ENCODE results near the gene PLBD2.

The PLBD2 gene

DNA sequence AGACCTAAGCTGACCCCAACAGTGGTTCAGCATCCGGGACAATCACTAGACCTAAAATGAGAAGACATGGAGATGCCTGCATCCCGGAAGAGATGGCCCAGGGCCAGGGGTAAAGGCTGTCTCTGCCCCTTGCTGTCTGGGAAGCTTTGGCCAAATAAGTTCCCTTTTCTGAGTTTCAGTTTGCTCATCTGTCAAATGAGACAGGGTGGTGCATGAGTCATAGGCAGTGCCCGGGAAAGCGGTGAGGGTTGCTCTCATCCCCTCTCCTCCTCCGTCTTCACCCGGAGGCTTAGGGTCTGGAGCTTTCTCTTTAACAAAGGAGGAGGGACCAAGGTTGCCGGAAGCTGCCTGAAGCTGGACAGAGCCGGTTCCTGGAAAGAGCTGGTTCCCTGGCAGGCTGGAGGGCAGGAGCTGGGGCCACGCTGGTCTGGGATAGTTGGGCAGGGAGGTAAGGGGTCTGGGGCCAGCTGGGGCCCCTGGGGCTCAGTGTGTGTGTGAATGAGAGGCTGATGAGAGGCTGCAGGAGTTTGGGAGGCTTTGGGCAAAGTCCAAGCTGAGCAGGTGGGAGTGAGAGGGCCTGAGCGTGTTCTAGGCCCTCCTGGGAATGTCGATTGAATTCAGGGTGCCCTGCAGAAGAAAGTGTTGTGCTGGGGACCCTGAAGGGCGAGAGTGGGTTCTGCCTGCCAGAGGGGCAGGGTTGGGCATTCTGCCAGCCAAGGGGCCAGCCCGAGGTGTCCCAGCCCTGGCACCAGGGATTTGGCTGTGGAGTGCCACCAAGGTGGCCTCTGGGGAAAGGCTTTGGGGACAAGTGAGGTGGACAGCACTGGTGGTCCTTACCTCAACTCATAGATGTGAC is 63.9 kb downstream of the PLBD2 start, which contains the start of gene SDSL:
Gene SDSL (plus strand): TSS at position 351 of the 856 bp plus-strand sequence. CDS start 5,603 bp downstream, outside the sequence.
- DNase-seq: no peak

DNA sequence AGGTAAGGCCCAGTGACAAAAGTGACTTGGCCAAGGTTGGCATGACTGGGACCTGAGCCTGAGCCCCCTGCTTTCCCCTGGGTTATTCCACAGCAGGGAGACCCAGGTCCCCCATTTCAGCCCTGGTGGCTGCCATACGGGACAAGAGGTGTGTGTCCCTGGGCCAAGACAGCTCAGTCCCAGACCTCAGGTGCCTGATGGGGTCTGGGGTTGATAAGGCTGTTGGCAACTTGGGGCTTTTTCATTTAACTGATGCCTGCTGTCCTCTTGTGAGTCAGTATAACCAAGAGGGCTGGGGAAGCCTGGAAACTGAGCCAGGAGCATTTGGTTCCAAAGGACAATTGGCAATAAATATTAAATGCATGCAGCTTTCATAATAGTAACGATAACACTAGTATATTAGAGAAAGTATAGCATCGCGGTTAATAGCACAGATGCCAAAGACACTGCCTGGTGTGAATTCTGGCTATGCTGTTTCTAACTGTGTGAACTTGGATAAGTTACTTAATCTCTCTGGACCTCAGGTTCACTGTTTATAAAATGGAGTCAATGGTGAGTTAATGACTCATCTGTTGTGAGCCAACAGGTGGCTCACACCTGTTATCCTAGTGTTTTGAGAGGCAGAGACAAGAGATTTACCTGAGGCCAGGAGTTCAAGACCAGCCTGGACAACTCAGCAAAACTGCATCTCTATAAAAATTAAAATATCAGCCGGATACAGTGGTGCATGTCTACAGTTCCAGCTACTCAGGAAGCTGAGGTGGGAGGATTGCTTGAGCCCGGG is 64.7 kb downstream of the PLBD2 start:
- no peak for DNase-seq

DNA sequence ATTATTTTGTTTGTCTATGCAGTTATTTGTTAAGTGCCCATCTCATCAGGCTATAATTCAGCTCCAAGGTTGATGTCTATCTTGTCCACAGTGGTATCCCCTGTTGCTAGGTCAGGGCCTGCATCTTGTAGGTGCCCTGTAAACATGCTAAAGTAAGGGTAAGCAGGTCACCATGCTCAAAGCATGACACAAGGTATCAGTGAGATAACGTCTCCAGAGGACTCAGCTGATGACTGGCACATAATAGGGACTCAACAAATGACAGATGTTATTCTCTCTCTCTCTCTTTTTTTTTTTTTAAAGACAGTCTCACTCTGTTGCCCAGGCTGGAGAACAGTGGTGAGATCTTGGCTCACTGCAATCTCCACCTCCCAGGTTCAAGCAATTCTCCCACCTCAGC is 66.1 kb downstream of the PLBD2 start:
- no peak for DNase-seq

DNA sequence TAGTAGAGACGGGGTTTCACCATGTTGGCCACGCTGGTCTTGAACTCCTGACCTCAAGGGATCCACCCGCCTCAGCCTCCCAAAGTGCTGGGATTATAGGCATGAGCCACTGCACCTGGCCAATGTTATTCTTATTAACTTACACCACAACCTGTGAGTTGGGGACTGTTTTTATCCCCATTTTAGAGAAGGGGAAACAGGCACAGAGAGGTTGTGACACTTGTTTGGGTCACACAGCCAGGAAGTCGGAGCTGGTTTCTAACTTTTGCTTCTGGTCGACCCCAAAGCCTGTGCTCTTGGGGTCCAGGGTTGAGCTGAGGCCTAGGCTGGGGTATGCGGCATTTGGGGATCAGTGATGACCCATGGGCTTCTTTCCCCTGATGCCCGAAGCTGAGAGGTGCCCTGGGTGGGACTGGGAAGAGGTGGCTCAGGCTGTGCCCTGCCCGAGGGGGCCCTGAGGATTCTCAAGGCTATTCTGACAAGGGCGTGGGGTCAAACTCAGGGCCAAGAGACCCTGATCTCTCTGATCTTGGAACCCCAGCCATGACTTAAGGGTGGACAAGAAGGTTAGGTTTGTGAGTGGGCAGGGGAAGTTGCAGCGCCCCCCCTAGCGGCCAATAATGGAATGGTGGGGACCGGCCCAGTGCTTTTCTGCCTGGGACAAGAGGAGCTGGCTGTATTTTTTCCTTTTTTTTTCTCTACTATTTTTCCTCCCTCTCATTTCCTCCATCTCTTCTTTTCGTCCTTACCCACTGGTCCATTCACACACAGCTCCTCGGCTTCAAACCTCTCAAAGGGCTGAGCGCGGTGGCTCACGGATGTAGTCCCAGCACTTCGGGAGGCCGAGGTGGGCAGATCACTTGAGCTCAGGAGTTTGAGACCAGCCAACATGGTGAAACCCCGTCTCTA is 66.8 kb downstream of the PLBD2 start:
- DNase-seq: peak; percentile 57

DNA sequence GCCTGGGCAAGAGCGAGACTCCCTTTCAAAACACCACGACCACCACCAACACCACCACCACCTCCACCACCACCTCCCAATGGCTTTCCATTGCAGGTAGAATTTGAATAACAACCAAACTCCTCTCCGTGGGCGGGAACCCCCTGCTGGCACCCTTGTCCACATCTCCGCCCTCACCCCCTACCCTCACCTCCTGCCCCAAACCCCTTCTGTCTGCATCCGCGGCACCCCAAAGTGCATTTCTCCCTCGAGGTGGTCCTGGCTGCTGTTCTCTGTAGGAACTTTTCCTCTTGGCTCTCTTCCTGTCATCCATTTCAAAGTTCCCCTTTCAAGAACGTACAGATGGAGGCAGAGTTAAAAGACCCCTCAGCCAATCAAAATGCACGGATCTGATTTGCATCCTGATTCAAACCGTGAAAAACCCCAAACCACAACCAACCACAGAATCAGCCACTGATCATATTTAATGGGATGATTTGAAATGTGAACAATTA is 67.6 kb downstream of the PLBD2 start:
- DNase-seq: no peak

DNA sequence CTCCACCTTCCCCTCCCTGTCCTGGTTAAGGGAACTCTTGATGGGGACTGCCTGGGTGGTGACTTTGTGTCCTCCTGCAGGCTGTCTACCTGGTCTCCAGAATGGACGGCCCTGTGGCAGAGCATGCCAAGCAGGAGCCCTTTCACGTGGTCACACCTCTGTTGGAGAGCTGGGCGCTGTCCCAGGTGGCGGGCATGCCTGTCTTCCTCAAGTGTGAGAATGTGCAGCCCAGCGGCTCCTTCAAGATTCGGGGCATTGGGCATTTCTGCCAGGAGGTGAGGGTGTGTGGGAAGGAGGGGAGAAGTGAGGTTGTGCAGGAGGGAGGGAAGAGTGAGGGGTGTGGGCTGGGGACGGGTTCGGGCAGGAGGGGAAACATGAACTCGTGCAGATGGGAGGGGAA is 69.5 kb downstream of the PLBD2 start:
- no peak for DNase-seq

DNA sequence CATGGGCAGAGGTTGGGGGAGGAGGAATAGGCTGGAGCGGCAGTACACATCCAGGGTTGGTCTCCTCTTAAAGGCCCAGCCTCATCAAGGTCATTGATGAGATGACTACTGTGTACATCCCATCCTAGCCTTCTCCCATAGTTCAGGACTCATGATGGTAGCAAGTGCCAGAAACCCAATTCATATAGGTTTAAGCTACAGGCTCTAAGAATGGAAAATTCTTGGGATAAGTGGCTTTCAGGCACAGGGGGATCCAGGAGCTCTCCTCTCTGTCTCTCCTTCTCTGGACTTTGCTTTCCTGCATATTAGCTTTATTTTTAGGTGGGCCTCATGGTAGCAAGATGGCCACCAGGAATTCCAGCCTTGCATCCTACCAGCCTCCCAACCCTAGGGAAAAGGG is 70.1 kb downstream of the PLBD2 start:
- no peak for DNase-seq

DNA sequence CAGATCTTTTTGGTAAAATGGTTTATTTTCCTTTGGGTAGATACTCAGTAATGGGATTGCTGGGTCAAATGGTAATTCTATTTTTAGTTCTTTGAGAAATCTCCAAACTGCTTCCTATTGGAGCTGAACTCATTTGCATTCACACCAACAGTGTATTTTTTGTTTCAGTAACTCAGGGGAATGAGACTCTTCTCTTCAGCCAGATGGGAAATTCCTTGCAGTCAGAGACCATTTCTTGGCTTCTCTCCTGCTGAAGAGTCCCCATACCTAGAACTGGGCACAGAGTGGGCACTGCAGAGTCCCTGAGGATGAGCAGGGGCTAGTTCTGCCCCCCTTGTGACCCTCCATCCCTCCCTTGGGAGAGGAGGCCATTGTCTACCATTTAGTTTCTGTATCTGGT is 74.6 kb downstream of the PLBD2 start:
- DNase-seq: no peak

DNA sequence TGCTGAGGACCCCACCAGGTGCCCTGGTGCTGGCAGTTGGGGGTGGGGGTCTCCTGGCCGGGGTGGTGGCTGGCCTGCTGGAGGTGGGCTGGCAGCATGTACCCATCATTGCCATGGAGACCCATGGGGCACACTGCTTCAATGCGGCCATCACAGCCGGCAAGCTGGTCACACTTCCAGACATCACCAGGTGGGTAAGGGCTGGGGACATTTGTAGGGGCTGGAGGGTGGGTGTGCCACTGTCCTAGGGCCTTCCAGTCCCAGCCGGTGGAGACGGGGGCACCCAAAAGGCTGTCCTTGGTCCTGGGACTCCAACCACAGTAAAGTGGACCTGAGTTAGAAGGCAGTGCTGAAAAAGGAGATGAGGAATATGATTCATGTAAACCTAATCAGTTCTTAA is 77.0 kb downstream of the PLBD2 start:
- DNase-seq: no peak

DNA sequence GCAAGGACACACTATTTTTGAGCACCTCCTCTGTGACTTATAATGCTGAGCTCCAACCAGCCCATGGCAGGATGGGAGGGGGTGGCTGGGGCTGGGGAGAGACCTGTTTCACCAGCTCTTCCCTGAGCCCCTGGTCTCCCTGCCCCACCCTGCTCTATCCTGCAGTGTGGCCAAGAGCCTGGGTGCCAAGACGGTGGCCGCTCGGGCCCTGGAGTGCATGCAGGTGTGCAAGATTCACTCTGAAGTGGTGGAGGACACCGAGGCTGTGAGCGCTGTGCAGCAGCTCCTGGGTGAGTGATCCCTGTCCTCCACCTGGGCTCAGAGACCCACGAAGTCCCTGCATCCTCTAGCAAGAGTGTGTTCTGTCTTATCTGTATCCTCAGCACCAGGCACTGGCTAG is 78.2 kb downstream of the PLBD2 start:
- no peak for DNase-seq

DNA sequence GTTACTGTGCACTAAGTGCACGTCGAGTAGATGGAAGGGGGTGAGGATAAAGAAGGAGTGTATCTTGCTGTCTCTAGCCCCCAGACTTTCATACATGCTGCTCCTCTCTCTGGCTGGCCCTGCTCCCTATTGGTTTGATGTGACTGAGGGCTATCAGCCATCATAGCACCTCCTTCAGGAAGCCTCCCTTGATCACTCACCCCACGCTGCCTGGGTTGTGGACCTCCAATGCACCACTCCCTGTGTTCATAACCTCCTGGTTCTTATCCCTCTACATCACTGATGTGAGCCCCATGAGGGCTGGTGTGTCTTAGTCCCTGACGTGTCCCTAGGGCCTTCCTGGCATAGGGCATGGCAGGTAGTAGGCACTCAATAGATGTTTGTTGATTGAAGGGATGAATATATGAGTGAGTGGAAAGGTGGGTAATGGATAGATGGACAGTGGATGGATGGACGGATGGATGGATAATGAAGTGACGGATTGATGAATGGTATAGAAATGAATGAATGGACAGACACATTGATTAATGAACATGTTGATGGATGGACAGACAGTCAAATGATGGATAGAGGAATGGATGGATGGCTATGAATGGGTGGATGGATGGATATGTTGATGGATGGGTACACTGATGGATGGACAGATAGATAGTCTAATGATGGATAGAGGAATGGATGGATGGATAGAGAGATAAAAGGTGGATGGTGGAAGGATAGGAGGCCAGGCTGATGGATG is 78.8 kb downstream of the PLBD2 start:
- no peak for DNase-seq

DNA sequence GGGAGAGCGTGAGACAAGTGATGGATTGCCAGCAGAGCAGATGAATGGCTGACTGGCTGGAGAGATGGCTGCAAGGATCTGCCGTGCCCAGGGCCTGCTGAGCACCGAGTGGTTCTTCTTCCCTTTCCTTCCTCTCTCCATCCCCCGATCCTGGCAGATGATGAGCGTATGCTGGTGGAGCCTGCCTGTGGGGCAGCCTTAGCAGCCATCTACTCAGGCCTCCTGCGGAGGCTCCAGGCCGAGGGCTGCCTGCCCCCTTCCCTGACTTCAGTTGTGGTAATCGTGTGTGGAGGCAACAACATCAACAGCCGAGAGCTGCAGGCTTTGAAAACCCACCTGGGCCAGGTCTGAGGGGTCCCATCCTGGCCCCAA is 79.3 kb downstream of the PLBD2 start:
- no peak for DNase-seq

DNA sequence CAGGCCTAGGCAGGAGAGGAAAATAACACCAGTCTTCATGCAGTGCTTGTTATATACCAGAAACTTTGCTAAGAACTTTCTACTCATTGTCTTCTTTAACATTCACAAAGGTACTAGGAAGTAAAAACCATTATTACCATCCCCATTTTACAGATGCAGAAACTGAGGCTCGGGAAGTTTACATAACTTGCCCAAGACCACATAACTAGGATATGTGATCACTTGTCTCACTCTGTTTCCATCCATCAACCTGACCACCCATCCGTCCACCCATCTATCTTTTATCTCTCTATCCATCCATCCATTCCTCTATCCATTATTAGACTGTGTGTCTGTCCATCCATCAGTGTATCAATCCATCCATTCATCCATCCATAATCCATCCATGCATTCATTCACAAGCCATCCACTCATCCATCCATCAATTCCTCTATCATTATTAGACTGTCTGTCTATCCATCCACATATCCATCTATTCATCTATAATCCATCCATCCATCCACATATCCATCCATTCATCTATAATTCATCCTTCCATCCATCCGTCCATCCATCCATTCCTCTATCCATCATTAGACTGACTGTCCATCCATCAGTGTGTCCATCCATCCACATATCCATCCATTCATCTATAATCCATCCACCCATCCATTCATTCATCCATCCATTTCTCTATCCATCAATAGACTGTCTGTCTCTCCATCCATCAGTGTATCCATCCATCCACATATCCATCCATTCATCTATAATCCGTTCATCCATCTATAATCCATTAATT is 80.3 kb downstream of the PLBD2 start:
- no peak for DNase-seq

DNA sequence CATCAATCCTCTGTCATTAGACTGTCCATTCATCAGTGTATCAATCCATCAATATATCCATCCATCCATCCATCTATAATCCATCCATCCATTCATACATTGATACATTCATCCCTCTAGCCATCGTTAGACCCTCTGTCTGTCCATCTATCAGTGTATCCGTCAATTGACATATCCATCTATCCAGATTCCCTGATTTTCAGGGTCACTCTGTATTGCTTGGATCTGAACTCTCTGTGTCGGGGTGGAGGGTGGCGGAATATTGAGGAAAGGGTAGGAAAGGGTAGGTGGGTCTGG is 80.9 kb downstream of the PLBD2 start:
- DNase-seq: no peak

DNA sequence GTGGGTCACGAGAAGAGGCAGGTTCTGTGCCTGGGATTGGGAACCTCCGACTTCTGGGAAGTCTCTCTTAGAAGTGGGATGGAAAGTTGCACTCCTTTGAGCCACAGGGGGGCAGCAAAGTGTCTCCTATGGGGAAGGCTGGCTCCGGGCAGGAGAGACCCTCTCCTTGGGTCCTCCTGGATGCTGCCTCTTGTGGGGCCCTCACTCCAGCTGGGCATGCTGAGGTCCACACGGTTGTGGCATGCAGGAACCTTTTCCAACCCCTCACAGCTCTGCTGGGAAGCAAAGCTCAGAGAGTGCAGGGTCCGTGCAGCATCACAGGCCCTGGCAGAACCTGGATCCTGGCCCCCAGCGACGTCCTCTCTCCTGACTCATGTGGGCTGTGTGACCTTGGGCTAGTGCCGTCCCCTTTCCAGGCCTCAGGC is 81.2 kb downstream of the PLBD2 start:
- no peak for DNase-seq

DNA sequence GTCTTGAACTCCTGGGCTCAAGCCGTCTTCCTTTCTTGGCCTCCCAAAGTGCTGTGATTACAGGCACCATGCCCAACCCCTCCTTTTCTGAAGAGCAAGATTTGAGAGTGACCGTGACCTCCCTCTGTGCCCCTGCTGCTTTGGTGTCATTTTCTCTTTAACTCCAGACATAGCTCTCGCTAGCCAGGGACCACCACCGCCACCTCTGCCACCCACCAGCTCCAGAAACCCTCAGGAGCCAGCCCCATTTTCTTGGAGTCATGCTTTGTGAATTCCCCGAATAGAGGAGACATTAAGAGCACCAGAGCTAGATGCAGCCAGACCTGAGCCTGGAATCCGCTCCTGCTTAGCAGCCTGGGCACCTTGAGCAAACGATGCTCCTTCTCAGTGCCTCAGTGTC is 81.9 kb downstream of the PLBD2 start:
- DNase-seq: no peak
